ENCODE results near the gene THSD4. TPM values are rescaled to one million over a fixed set of nuclear protein-coding genes. Genes with fewer than 3 reads are reported as not detected.

THSD4 gene
- polyA plus RNA-seq, 1 donor from 2014 or later: 0.46 TPM

- Histone ChIP-seq H3K4me3 (ENCODE audit: low read length) (no peak overlapping the region), H4K20me1 (ENCODE audit: insufficient read depth) (no peaks in the 10 kb centered on the region), H3F3A (ENCODE audit: insufficient read depth, low read length, poor library complexity, severe bottlenecking) (no peaks in the 10 kb centered on the region), H3K9ac (ENCODE audit: low read length) (no peak overlapping the region), H3K4me2 (ENCODE audit: low read length) (no peak overlapping the region), H3K9me2 (ENCODE audit: insufficient read depth, low read length) (no peaks in the 10 kb centered on the region), H2AFZ (ENCODE audit: low read depth, low read length) (no peak overlapping the region), H3K36me3 (ENCODE audit: insufficient read depth, low read length) (no peaks in the 10 kb centered on the region), H3K27ac (ENCODE audit: low read length) (no peak overlapping the region), H3K9me3 (ENCODE audit: low read length) (no peaks in the 10 kb centered on the region), H3K79me2 (replicated peaks; ENCODE audit: insufficient read depth, low read length) (no peaks in the 10 kb centered on the region), H3K27me3 (ENCODE audit: insufficient read depth, low read depth, low read length) (no peaks in the 10 kb centered on the region)
- TF ChIP-seq REST (IDR thresholded peaks at IDR 0.05; ENCODE audit: borderline replicate concordance) (no peak), RAD21 (conservative IDR thresholded peaks at IDR 0.05) (no peak), EP300 (conservative IDR thresholded peaks at IDR 0.05; ENCODE audit: poor library complexity, severe bottlenecking) (no peak), SMC3 (conservative IDR thresholded peaks at IDR 0.05; ENCODE audit: poor library complexity) (no peak)
Measured at GRCh38 chr15:71145648-71146047, 30.4 kb downstream of the THSD4 start.

DNA sequence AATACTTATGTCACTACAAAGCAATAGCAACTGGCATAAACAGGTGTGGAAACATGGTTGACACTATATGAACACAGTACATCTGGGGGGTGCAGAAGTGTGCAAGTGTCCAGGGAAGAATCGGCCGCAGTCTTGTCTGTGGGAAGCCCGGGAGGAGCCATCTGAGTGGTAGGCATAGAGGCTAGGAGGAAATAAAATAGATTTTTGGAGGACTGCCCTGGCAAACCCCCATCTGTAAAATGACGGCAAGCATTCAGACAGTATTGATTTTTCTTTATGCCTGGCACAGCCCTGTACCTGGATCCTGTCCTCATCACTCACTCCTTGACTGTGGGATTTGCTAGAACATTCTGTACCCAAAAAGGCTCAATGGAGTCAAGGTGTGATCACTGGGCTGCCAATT is 31.3 kb downstream of the THSD4 start:
- Histone ChIP-seq H3K79me2 (replicated peaks; ENCODE audit: insufficient read depth, low read length) (no peaks in the 10 kb centered on the region), H3K4me2 (ENCODE audit: low read length) (no peak overlapping the region), H2AFZ (ENCODE audit: low read depth, low read length) (no peak overlapping the region), H3K27ac (ENCODE audit: low read length) (no peak overlapping the region), H3K9me3 (ENCODE audit: low read length) (no peaks in the 10 kb centered on the region), H4K20me1 (ENCODE audit: insufficient read depth) (no peaks in the 10 kb centered on the region), H3K4me3 (ENCODE audit: low read length) (no peak overlapping the region), H3K9me2 (ENCODE audit: insufficient read depth, low read length) (no peaks in the 10 kb centered on the region), H3K9ac (ENCODE audit: low read length) (no peak overlapping the region), H3K36me3 (ENCODE audit: insufficient read depth, low read length) (no peaks in the 10 kb centered on the region), H3F3A (ENCODE audit: insufficient read depth, low read length, poor library complexity, severe bottlenecking) (no peaks in the 10 kb centered on the region), H3K27me3 (ENCODE audit: insufficient read depth, low read depth, low read length) (no peaks in the 10 kb centered on the region)
- TF ChIP-seq RAD21 (conservative IDR thresholded peaks at IDR 0.05): no peak
- TF ChIP-seq EZH2 (IDR thresholded peaks at IDR 0.05; ENCODE audit: borderline replicate concordance, insufficient read depth, low read length, poor library complexity, severe bottlenecking): no peak
- TF ChIP-seq MXI1 (conservative IDR thresholded peaks at IDR 0.05; ENCODE audit: poor library complexity, severe bottlenecking): no peak
- no peak for TF ChIP-seq TAF1 (IDR thresholded peaks at IDR 0.05; ENCODE audit: low read depth)

DNA sequence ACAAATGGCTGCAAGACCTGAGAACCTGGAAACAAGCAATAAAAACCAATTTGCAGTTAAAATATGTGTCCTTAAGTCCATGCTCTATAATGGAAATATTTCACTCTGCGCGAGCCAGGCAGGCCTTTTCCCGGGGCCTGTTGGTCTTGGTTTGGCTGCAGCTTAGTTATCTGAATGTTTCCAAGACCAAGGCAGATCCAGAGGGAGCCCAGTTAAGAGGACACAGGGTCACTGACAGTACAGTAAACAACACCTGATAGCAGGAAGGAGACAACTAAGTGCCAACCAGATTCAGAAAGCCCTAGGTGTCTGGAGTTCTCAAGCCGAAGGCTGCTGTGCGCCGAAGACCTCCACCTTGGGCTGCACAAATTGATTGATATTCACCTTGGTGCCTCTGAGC is 32.8 kb downstream of the THSD4 start:
- Histone ChIP-seq H3K9me2 (ENCODE audit: insufficient read depth, low read length) (no peaks in the 10 kb centered on the region), H3K4me3 (ENCODE audit: low read length) (no peak overlapping the region), H3K27me3 (ENCODE audit: insufficient read depth, low read depth, low read length) (no peaks in the 10 kb centered on the region), H3K36me3 (ENCODE audit: insufficient read depth, low read length) (no peaks in the 10 kb centered on the region), H3K4me2 (ENCODE audit: low read length) (no peak overlapping the region), H4K20me1 (ENCODE audit: insufficient read depth) (no peaks in the 10 kb centered on the region), H3F3A (ENCODE audit: insufficient read depth, low read length, poor library complexity, severe bottlenecking) (no peaks in the 10 kb centered on the region), H2AFZ (ENCODE audit: low read depth, low read length) (no peak overlapping the region), H3K79me2 (replicated peaks; ENCODE audit: insufficient read depth, low read length) (no peaks in the 10 kb centered on the region), H3K9ac (ENCODE audit: low read length) (no peak overlapping the region), H3K27ac (ENCODE audit: low read length) (no peak overlapping the region), H3K9me3 (ENCODE audit: low read length) (no peaks in the 10 kb centered on the region)
- TF ChIP-seq POLR2AphosphoS5 (IDR thresholded peaks at IDR 0.05) (no peak), EZH2 (IDR thresholded peaks at IDR 0.05; ENCODE audit: borderline replicate concordance, insufficient read depth, low read length, poor library complexity, severe bottlenecking) (no peak), TAF1 (IDR thresholded peaks at IDR 0.05; ENCODE audit: low read depth) (no peak), MXI1 (conservative IDR thresholded peaks at IDR 0.05; ENCODE audit: poor library complexity, severe bottlenecking) (no peak), SMC3 (conservative IDR thresholded peaks at IDR 0.05; ENCODE audit: poor library complexity) (no peak), EP300 (conservative IDR thresholded peaks at IDR 0.05; ENCODE audit: poor library complexity, severe bottlenecking) (no peak), RAD21 (conservative IDR thresholded peaks at IDR 0.05) (no peak), REST (IDR thresholded peaks at IDR 0.05; ENCODE audit: borderline replicate concordance) (no peak)
- TF ChIP-seq, protein P1, sequence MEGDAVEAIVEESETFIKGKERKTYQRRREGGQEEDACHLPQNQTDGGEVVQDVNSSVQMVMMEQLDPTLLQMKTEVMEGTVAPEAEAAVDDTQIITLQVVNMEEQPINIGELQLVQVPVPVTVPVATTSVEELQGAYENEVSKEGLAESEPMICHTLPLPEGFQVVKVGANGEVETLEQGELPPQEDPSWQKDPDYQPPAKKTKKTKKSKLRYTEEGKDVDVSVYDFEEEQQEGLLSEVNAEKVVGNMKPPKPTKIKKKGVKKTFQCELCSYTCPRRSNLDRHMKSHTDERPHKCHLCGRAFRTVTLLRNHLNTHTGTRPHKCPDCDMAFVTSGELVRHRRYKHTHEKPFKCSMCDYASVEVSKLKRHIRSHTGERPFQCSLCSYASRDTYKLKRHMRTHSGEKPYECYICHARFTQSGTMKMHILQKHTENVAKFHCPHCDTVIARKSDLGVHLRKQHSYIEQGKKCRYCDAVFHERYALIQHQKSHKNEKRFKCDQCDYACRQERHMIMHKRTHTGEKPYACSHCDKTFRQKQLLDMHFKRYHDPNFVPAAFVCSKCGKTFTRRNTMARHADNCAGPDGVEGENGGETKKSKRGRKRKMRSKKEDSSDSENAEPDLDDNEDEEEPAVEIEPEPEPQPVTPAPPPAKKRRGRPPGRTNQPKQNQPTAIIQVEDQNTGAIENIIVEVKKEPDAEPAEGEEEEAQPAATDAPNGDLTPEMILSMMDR (IDR thresholded peaks at IDR 0.05; ENCODE audit: poor library complexity, severe bottlenecking): no peak

All from neural cell (in vitro differentiated cells).